KMS-11 (cell line): ENCODE data around the gene MEX3D.
A peak's percentile ranks its signal among the peaks of the same experiment; 100 is the strongest.

Experiments used
- H2AFZ ChIP-seq: fragments of 200-600 bp; sonication (generic); 2 replicates; pipeline ENCODE4 v1.6.1; 2016; ENCODE audit warnings: antibody characterized with exemption, mixed run types, low read depth
- H3K27ac ChIP-seq: fragments of 200-600 bp; sonication (generic); 2 replicates; pipeline ENCODE4 v1.6.1; 2016; ENCODE audit warnings: mild to moderate bottlenecking, mixed run types
- H3K27me3 ChIP-seq: fragments of 200-600 bp; sonication (generic); 2 replicates; pipeline ENCODE4 v1.6.1; 2017; ENCODE audit warnings: mild to moderate bottlenecking, low read depth, mixed run types, moderate library complexity; ENCODE audit not compliant: insufficient read depth
- H3K36me3 ChIP-seq: fragments of 200-600 bp; sonication (generic); 2 replicates; pipeline ENCODE4 v1.6.1; 2017; ENCODE audit warnings: mild to moderate bottlenecking, mixed run types; ENCODE audit not compliant: insufficient read depth
- H3K4me1 ChIP-seq: fragments of 200-600 bp; sonication (generic); 2 replicates; pipeline ENCODE4 v1.6.1; 2016; ENCODE audit warnings: mild to moderate bottlenecking, low read depth, mixed run types; ENCODE audit not compliant: poor library complexity, severe bottlenecking
- H3K4me2 ChIP-seq: fragments of 200-600 bp; sonication (generic); 2 replicates; pipeline ENCODE4 v1.7.0; 2016; ENCODE audit warnings: mild to moderate bottlenecking, mixed run types
- H3K4me3 ChIP-seq: fragments of 200-600 bp; sonication (generic); IDR thresholded peaks from 2 replicates; pipeline ENCODE4 v1.6.1; 2017; ENCODE audit warnings: low read depth, low read length, mixed read lengths; ENCODE audit not compliant: insufficient read depth
- H3K79me2 ChIP-seq: fragments of 200-600 bp; sonication (generic); 2 replicates; pipeline ENCODE4 v1.6.1; 2016; ENCODE audit warnings: low read depth, mixed run types; ENCODE audit not compliant: insufficient read depth
- H3K9ac ChIP-seq: fragments of 200-600 bp; sonication (generic); 2 replicates; pipeline ENCODE4 v1.6.1; 2016; ENCODE audit warnings: mild to moderate bottlenecking, mixed run types
- H4K20me1 ChIP-seq: fragments of 200-600 bp; sonication (generic); 2 replicates; pipeline ENCODE4 v1.6.1; 2016; ENCODE audit warnings: mild to moderate bottlenecking, mixed run types; ENCODE audit not compliant: insufficient read depth
- CTCF ChIP-seq: fragments of 200-600 bp; sonication (generic); conservative IDR thresholded peaks from 2 replicates; pipeline ENCODE4 v1.6.1; 2017; ENCODE audit warnings: low read depth, mild to moderate bottlenecking, antibody characterized with exemption, low read length, moderate library complexity, mixed read lengths

MEX3D gene

GRCh38 chr19:1568320-1569019 lies at the start of gene MEX3D:
MEX3D (minus strand) TSS chr19:1568325; CDS start chr19:1568058, 267 bp downstream.
- no peak within 1 kb of the TSS for H3K9ac ChIP-seq
- H3K4me1 ChIP-seq, result peaks cover 15% of the 10 kb centered on the region
- no peak within 1 kb of the TSS for H3K27ac ChIP-seq
- no peaks in the 10 kb centered on the region for H3K79me2 ChIP-seq
- no peak for TF ChIP-seq CTCF
- no peaks in the 10 kb centered on the region for H4K20me1 ChIP-seq
- H3K4me3 ChIP-seq, result no peak within 1 kb of the TSS
- peak within 1 kb of the TSS; percentile 36; the same call in 1 of the 2 replicates for H3K4me2 ChIP-seq
- H2AFZ ChIP-seq, result peak within 1 kb of the TSS; percentile 64; the same call in 1 of the 2 replicates
- H3K36me3 ChIP-seq, result no peaks in the 10 kb centered on the region
- H3K27me3 ChIP-seq, result peaks cover 26% of the 10 kb centered on the region

- H3K4me2 ChIP-seq, result no peak overlapping the region
- H3K79me2 ChIP-seq, result no peaks in the 10 kb centered on the region
- H3K27me3 ChIP-seq, result no peaks in the 10 kb centered on the region
These were observed 48.8 kb upstream of the MEX3D start for GRCh38 chr19:1616875-1617274.

GRCh38 chr19:1616396-1616795 lies 48.3 kb upstream of the MEX3D start:
- no peaks in the 10 kb centered on the region for H3K79me2 ChIP-seq
- no peak for TF ChIP-seq CTCF
- H3K27ac ChIP-seq, result no peak overlapping the region
- no peaks in the 10 kb centered on the region for H3K27me3 ChIP-seq
- no peaks in the 10 kb centered on the region for H3K4me1 ChIP-seq
- H3K36me3 ChIP-seq, result no peaks in the 10 kb centered on the region
- H3K4me2 ChIP-seq, result no peak overlapping the region
- H4K20me1 ChIP-seq, result no peaks in the 10 kb centered on the region
- H3K4me3 ChIP-seq, result no peak overlapping the region
- H2AFZ ChIP-seq, result no peak overlapping the region
- H3K9ac ChIP-seq, result no peak overlapping the region

More at GRCh38 chr19:1616875-1617274, 48.8 kb upstream of the MEX3D start:
- H3K27ac ChIP-seq, result no peak overlapping the region
- no peaks in the 10 kb centered on the region for H3K36me3 ChIP-seq
- H3K9ac ChIP-seq, result no peak overlapping the region
- H3K4me1 ChIP-seq, result no peaks in the 10 kb centered on the region
- H3K4me3 ChIP-seq, result no peak overlapping the region
- no peak overlapping the region for H2AFZ ChIP-seq
- H4K20me1 ChIP-seq, result no peaks in the 10 kb centered on the region
- no peak for TF ChIP-seq CTCF

GRCh38 chr19:1615156-1615765 lies 47.1 kb upstream of the MEX3D start:
- Histone ChIP-seq H2AFZ (no peak overlapping the region), H3K27me3 (no peaks in the 10 kb centered on the region), H3K79me2 (no peaks in the 10 kb centered on the region), H3K36me3 (no peaks in the 10 kb centered on the region), H3K4me3 (no peak overlapping the region), H4K20me1 (no peaks in the 10 kb centered on the region), H3K4me1 (no peaks in the 10 kb centered on the region), H3K9ac (no peak overlapping the region), H3K4me2 (no peak overlapping the region), H3K27ac (no peak overlapping the region)
- no peak for TF ChIP-seq CTCF
